B cell (primary cell): ENCODE data around the gene ZACN. TPM values are rescaled to one million over a fixed set of nuclear protein-coding genes. Genes with fewer than 3 reads are reported as not detected.

Experiments
- ATAC-seq: fragments of 200-7000 bp; cut with Tn5 transposase; one replicate; pipeline ENCODE4 v1.10.0; 2021; ENCODE audit warnings: low read depth, mild to moderate bottlenecking, moderate number of reproducible peaks, moderate library complexity
- CTCF ChIA-PET: fragments of 350-600 bp; sonication (Branson Sonifier 250); formaldehyde crosslinking; loops from one replicate; lab custom pipeline; 2021; ENCODE audit warnings: antibody characterized with exemption, inconsistent platforms; lab: Charles Lee
- POLR2A ChIA-PET: fragments of 350-600 bp; sonication (Branson Sonifier 250); formaldehyde crosslinking; loops from one replicate; lab custom pipeline; 2021; ENCODE audit warnings: antibody characterized with exemption; lab: Charles Lee
- DNase-seq: peaks from one replicate; pipeline ENCODE4 v3.0.0; 2013
- H2AFZ ChIP-seq: 2 replicates; pipeline ENCODE4 v1.6.1; 2012; ENCODE audit warnings: mild to moderate bottlenecking, low read depth, low read length; ENCODE audit not compliant: insufficient read depth, poor library complexity, severe bottlenecking
- H3K27ac ChIP-seq, 2 donors: 1 replicate in 1 of 2; 2 replicates in 1 of 2; pipeline ENCODE4 v1.5.1; 2012 to 2013; ENCODE audit warnings: low read length in 2 of 2, mild to moderate bottlenecking in 2 of 2, moderate library complexity in 1 of 2
- H3K27me3 ChIP-seq, 4 experiments: fragments of 200-600 bp in 1 of 4; sonication (generic) in 1 of 4; replicated peaks in 1 of 4; 1 replicate in 2 of 4; 2 replicates in 2 of 4; pipeline versions ENCODE4 v1.6.1 to v1.7.0; 2013 to 2016; ENCODE audit warnings: low read length in 3 of 4, mild to moderate bottlenecking in 2 of 4, mixed read lengths in 1 of 4, moderate library complexity in 1 of 4; ENCODE audit not compliant: insufficient read depth in 4 of 4, control insufficient read depth in 3 of 4; ENCODE audit errors: control extremely low read depth in 1 of 4
- H3K36me3 ChIP-seq, 2 experiments: replicated peaks in 1 of 2; 1 replicate in 1 of 2; 2 replicates in 1 of 2; pipeline versions ENCODE4 v1.6.1 to v1.7.1; 2013; ENCODE audit warnings: low read length in 1 of 2; ENCODE audit not compliant: insufficient read depth in 2 of 2, control insufficient read depth in 1 of 2; ENCODE audit errors: control extremely low read depth in 1 of 2, extremely low read depth in 1 of 2
- H3K4me1 ChIP-seq, 2 donors: fragments of 200-600 bp in 1 of 2; sonication (generic) in 1 of 2; 1 replicate in 1 of 2; 2 replicates in 1 of 2; pipeline versions ENCODE4 v1.5.1 to v1.6.1; 2013 to 2017; ENCODE audit warnings: low read length in 2 of 2; ENCODE audit not compliant: control insufficient read depth in 2 of 2, insufficient read depth in 2 of 2
- H3K4me2 ChIP-seq: replicated peaks from 2 replicates; pipeline ENCODE3; 2012; ENCODE audit warnings: mild to moderate bottlenecking, low read depth, low read length; ENCODE audit not compliant: poor library complexity, severe bottlenecking
- H3K4me3 ChIP-seq, 5 experiments: fragments of 200-600 bp in 1 of 5; sonication (generic) in 1 of 5; 1 replicate in 3 of 5; 2 replicates in 2 of 5; pipeline versions ENCODE4 v1.5.1 to v1.7.0; 2011 to 2016; ENCODE audit warnings: low read length in 4 of 5, mild to moderate bottlenecking in 4 of 5, low read depth in 2 of 5, control low read depth in 1 of 5, moderate library complexity in 1 of 5; ENCODE audit not compliant: insufficient read depth in 1 of 5; ENCODE audit errors: control extremely low read depth in 1 of 5, extremely low read depth in 1 of 5
- H3K79me2 ChIP-seq: fragments of 200-600 bp; sonication (generic); one replicate; pipeline ENCODE4 v1.6.0; 2016; ENCODE audit warnings: low read length; ENCODE audit not compliant: control insufficient read depth, insufficient read depth
- H3K9ac ChIP-seq: fragments of 200-600 bp; sonication (generic); 2 replicates; pipeline ENCODE4 v1.6.1; 2017; ENCODE audit warnings: mild to moderate bottlenecking, low read length, moderate library complexity
- H3K9me3 ChIP-seq, 3 donors: one replicate each; pipeline versions ENCODE4 v1.6.1 to v1.7.1; 2013; ENCODE audit warnings: low read length in 2 of 3; ENCODE audit not compliant: control insufficient read depth in 2 of 3, insufficient read depth in 1 of 3; ENCODE audit errors: control extremely low read depth in 1 of 3
- H4K20me1 ChIP-seq: 2 replicates; pipeline ENCODE4 v1.6.0; 2012; ENCODE audit warnings: mild to moderate bottlenecking, low read length; ENCODE audit not compliant: insufficient read depth, control insufficient read depth, poor library complexity, severe bottlenecking
- H3K27ac Mint-ChIP-seq: one replicate; pipeline ENCODE4 v1.8.0; 2021; ENCODE audit warnings: mixed read lengths
- H3K27me3 Mint-ChIP-seq: one replicate; pipeline ENCODE4 v1.8.0; 2021; ENCODE audit warnings: mixed read lengths
- H3K4me1 Mint-ChIP-seq: one replicate; pipeline ENCODE4 v1.8.0; 2021; ENCODE audit warnings: mixed read lengths
- H3K4me3 Mint-ChIP-seq: one replicate; pipeline ENCODE4 v1.8.0; 2021; ENCODE audit warnings: mixed read lengths
- H3K9me3 Mint-ChIP-seq: one replicate; pipeline ENCODE4 v1.8.0; 2022; ENCODE audit warnings: mixed read lengths; ENCODE audit not compliant: insufficient read depth
- CTCF ChIP-seq: fragments of 200-600 bp; IDR thresholded peaks from one replicate; pipeline ENCODE4 v1.8.0; 2022; ENCODE audit warnings: antibody characterized with exemption, mild to moderate bottlenecking
- EZH2 ChIP-seq: IDR thresholded peaks from 2 replicates; pipeline ENCODE4 v1.6.1; 2012; ENCODE audit warnings: borderline replicate concordance, low read depth, mild to moderate bottlenecking, moderate library complexity, low read length; ENCODE audit not compliant: insufficient read depth, poor library complexity, severe bottlenecking
- WGBS: methylation state at CpG from one replicate; pipeline ENCODE4 v1.1.5; 2013; ENCODE audit warnings: missing lambda C conversion rate; ENCODE audit not compliant: insufficient coverage; 5-methylcytosine and 5-hydroxymethylcytosine counted together
- intact Hi-C: fragments of 100-400 bp; cut with micrococcal nuclease; formaldehyde crosslinking; loops from one replicate; pipeline ENCODE4 v1.10.0; 2022
- polyA plus RNA-seq: library from polyadenylated mRNA; depleted of rRNA; stranded (reverse); fragments of >200 nt; gene quantifications from 2 replicates; pipeline ENCODE4 v1.2.3, GENCODE V29; 2012
- total RNA-seq, 2 donors: library from RNA; stranded (reverse); fragments of 120-200 nt in 1 of 2; gene quantifications; 1 replicate in 1 of 2; 2 replicates in 1 of 2; pipeline versions ENCODE4 v1.2.3 to v1.2.4, GENCODE V29; 2013 to 2022

Gene ZACN
- total and polyA plus RNA-seq, 2 donors (not counting 1 experiment from before 2014, with no cell fraction given) = 0.37 to 0.45 TPM

- ChIA-PET CTCF (interaction anchor here (1.4 kb wide), 1 partner anchor 68 kb away, joined by 3 read pairs; no protein-coding TSS in a partner anchor), POLR2A (no interaction called here)
- peaks cover 18 to 80% of the 10 kb centered on the region in 2 experiments for H3K36me3 ChIP-seq
- 97% methylated on average over 14 of the region's 17 CpGs for WGBS
- DNase-seq (no peak), ATAC-seq (no peak)
- no peaks in the 10 kb centered on the region for H3K4me1 ChIP-seq
- H2AFZ ChIP-seq = no peak overlapping the region
- Mint-ChIP-seq H3K27ac (no peak overlapping the region), H3K4me3 (no peak overlapping the region), H3K27me3 (no peaks in the 10 kb centered on the region), H3K9me3 (no peaks in the 10 kb centered on the region), H3K4me1 (no peaks in the 10 kb centered on the region)
- TF ChIP-seq EZH2 (no peak), CTCF (no peak)
- no peak overlapping the region for H3K4me3 ChIP-seq
- no peaks in the 10 kb centered on the region for H3K9me3 ChIP-seq
- H4K20me1 ChIP-seq = peaks cover 14% of the 10 kb centered on the region
- H3K79me2 ChIP-seq = peaks cover 7% of the 10 kb centered on the region
- H3K27ac ChIP-seq = no peak overlapping the region
- intact Hi-C loops = no loop called here
- no peaks in the 10 kb centered on the region for H3K27me3 ChIP-seq
- H3K9ac ChIP-seq = no peak overlapping the region
- H3K4me2 ChIP-seq = no peak overlapping the region
Measured at GRCh38 chr17:76053246-76054111, 25.5 kb upstream of the ZACN start.

GRCh38 chr17:76054112-76054476 lies 24.9 kb upstream of the ZACN start:
- intact Hi-C loops = no loop called here
- ChIA-PET CTCF (interaction anchor here (1.4 kb wide), 1 partner anchor 67 kb away, joined by 3 read pairs; no protein-coding TSS in a partner anchor), POLR2A (no interaction called here)
- Mint-ChIP-seq H3K27me3 (no peaks in the 10 kb centered on the region), H3K4me1 (no peaks in the 10 kb centered on the region), H3K27ac (no peak overlapping the region), H3K4me3 (no peak overlapping the region), H3K9me3 (no peaks in the 10 kb centered on the region)
- Histone ChIP-seq H3K4me1 (no peaks in the 10 kb centered on the region), H3K27ac (no peak overlapping the region), H3K4me3 (no peak overlapping the region), H3K79me2 (peaks cover 7% of the 10 kb centered on the region), H3K36me3 (peaks cover 21 to 80% of the 10 kb centered on the region in 2 experiments), H3K27me3 (no peaks in the 10 kb centered on the region), H3K9me3 (no peaks in the 10 kb centered on the region), H4K20me1 (peaks cover 14% of the 10 kb centered on the region), H3K9ac (no peak overlapping the region), H3K4me2 (no peak overlapping the region), H2AFZ (no peak overlapping the region)
- WGBS = no CpG with 5 or more reads among the region's 4 CpGs
- TF ChIP-seq CTCF (no peak), EZH2 (no peak)
- DNase-seq (no peak), ATAC-seq (no peak)
